NCI-H526 (cell line): Measurements from ENCODE around the gene IL23A.
"Not testable (repeated sequence)": the region's sequence is repeated elsewhere in the genome, so short reads cannot be mapped to it uniquely, and the experiment has no call there.

Source experiments
- DNase-seq, 2 experiments: peaks; one replicate each; lab custom pipeline; 2025; lab: John Stamatoyannopoulos, UW

IL23A gene, protein sequence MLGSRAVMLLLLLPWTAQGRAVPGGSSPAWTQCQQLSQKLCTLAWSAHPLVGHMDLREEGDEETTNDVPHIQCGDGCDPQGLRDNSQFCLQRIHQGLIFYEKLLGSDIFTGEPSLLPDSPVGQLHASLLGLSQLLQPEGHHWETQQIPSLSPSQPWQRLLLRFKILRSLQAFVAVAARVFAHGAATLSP

DNA sequence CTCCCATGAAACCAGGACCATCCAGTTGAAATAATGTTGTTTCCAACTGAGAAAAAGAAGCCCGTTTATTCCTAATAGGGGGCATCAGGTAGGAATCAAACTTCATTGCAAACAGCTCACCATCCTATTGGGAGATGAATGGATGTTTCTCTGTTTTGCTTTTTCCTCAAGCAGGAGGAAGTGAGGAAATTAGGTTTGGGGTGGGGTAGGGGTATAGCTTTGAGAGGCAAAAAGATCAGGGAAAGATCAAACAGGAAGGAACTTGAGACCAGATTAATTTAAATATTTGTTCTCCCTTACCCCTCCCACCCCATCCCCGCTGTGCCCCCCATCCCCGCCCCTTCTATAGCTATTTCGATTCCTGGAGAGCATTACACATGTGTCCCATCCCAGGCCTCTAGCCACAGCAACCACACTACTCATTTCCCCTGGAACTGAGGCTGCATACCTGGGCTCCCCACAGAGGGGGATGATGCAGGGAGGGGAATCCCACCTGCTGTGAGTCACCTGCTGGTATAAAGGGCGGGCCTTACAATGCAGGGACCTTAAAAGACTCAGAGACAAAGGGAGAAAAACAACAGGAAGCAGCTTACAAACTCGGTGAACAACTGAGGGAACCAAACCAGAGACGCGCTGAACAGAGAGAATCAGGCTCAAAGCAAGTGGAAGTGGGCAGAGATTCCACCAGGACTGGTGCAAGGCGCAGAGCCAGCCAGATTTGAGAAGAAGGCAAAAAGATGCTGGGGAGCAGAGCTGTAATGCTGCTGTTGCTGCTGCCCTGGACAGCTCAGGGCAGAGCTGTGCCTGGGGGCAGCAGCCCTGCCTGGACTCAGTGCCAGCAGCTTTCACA is at the start of gene IL23A:
Gene IL23A (plus strand): TSS at position 577 of the 850 bp plus-strand sequence. CDS start 161 bp downstream, at position 738.
- no peak for DNase-seq

- DNase-seq, result no peak
These were observed 44.9 kb upstream of the IL23A start for GRCh38 chr12:56293795-56294194.

DNA sequence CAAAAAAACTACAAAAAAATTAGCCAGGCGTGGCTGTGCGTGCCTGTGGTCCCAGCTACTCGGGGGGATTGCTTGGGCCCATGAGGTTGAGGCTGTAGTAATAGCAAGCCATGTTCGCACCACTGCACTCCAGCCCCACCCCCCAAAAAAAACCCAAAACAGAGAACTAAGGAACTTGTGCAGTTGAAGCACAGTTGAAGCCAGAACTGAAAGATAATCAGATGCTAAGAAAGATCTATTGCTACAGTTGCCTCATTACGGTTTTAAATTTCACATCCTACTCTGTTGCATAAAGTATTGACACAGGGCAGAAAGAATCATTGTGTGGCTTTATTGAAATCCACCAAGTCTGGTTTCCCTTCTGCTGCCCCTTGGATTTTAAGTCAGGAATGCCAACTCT is 42.4 kb upstream of the IL23A start:
- no peak for DNase-seq

DNA sequence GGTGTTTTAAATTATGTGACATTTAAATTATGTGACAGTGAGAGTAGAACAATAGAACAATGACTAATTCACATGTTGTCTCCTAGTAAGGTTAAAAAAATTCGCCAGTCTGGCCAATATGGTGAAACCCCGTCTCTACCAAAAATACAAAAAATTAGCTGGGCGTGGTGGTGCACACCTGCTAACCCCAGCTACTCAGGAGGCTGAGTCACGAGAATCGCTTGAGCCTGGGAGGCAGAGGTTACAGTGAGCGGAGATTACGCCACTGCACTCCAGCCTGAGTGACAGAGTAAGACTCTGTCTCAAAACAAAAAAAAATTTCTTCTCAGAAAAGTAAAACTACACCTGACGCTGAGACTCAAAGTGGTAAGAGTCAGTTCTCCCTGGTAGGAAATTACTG is 41.3 kb upstream of the IL23A start:
- DNase-seq, result no peak

DNA sequence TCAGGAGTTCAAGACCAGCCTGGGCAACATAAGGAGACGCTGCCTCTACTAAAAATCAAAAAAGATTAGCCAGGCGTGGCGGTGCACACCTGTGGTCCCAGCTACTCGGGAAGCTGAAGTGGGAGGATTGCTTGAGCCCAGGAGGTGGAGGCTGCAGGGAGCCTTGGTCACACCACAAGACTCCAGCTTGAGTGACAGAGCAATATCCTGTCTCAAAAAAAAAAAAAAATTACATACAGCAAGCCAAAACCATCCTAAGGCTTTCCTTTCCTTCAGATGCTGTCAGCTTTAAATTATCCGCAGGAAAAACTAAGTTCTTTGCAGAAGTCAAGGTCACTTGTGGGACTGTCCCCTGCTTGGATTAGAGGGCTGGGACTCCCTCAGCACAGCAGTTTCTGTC is 39.9 kb upstream of the IL23A start:
- DNase-seq, result no peak

DNA sequence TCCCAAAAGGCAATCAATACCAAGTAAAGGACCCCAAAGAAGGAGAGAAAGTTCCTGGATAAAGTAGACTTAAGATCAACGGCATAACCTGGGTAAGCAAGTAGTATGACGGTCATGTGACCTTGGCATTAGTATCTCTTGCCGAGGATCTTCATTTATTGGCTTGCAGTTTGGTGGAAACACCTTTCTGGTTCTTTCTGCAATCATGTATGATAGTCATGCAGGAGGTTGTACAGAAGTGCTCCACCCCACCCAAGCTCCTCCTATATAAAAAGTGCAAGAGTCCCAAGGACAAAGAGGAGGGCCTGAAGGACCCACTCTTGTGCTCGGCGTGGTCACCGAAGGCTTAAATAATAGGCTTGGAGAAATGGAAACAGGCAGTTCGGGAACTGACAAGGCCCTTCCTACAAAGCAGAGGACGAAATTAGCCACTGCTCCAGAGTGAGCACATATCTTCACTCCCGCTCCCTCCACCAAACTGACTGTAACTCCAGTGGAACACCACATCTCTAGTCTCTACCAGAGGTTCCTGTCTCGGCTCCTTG is 39.3 kb upstream of the IL23A start:
- DNase-seq, result peak in 1 of 2 experiments; percentile 43

GRCh38 chr12:56299853-56300643 is 38.6 kb upstream of the IL23A start, which contains the start of gene CS:
CS (minus strand) TSS chr12:56300330; CDS start chr12:56300201, 129 bp downstream.
- DNase-seq, result peak; percentile 96 to 99

DNA sequence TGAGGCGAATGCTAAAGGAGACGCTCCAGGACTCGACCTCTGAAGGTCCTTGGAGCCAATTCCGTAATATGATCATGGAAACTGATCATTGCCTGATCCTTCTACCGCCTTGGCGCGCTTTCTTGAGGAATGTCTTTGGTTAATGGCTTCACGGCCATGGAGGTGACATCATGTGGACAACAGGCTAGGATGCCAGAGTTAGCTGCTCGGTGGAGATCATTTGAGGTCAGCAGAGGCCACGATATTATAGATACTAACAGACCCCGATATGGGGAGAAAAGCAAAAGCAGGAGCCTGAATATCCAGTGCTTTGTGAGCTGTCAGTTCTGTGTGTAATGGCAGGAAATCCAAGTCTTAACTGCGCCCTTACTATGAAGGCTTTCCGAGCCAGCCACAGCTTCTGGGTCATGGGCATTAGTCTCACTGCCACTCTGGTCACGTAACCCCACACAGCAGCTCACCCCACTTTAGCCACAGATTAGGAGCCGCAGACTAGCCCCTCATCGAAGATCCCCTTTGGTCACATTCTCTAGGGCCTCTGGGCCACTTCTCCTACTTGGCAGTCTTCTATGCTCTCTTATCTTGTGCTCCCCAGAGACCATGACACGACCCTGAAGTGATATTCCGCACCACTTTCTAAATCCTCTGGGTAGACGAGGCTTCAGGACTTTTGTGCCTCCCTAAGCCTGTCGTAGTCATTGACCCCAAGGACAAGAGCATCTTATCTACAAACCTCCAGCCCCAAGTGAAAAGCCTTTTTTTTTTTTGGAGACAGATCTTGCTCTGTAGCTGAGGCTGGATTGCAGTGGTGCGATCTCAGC is 37.8 kb upstream of the IL23A start:
- no peak for DNase-seq

DNA sequence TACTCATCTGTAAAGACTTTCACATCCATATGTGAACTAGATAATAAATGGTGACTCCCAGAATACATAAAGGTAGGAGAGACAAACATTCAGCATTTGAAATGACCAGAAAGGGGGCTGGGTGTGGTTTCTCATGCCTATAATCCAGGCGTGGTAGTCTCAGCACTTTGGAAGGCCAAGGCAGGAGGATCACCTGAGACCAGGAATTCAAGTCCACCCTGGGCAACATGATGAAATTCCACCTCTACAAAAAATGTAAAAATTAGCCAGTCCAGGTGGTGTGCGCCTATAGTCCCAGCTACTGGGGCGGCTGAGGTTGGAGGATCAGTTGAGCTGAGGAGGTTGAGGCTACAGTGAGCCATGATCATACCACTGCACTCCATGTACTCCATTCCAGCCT is 34.4 kb upstream of the IL23A start:
- no peak for DNase-seq

DNA sequence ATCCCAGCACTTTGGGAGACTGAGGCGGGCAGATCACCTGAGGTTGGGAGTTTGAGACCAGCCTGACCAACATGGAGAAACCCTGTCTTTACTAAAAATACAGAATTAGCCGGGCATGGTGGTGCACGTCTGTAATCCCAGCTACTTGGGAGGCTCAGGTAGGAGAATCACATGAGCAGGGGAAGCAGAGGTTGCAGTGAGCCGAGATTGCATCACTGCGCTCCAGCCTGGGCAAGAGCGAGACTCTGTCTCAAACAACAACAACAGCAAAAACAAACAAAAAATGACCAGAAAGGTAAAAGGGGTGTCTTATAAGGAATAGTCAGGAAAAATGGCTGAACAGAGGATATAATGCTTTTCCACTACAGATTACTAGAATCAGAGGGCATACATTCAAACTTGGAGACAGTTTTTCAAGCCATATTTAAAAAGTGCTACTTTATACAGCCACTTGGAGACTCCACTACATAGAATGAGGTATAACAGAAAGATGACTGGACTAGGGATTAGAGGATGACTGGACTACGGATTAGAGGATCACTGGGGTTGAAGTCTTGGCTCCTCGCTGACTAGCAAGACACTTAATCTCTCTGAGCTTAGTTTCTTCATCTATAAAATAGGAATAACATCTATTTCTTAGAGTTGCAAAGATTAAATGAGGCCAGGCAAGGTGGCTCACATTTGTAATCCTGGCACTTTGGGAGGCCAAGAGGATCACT is 33.7 kb upstream of the IL23A start:
- DNase-seq, result no peak

- no peak for DNase-seq
These were observed 31.3 kb upstream of the IL23A start for GRCh38 chr12:56307221-56307965.

DNA sequence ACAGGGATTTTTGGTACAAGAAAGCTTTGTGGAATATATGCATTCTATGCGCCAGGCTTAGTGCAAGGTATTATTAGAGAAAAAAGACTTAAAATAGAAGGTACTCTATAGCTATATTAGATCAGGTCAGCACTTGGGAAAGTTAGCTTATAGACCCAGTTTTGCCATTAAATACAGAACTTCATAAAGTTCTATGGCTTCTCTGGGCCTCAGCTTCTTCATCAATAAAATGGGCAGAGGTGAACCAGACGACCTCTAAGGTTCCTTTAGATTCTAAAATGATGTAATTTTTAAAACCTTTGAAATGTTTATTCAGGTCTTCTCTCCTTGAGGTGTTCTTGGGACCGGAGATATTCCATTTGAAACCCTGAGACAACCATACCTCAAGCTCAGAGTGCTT is 30.0 kb upstream of the IL23A start:
- DNase-seq, result no peak

DNA sequence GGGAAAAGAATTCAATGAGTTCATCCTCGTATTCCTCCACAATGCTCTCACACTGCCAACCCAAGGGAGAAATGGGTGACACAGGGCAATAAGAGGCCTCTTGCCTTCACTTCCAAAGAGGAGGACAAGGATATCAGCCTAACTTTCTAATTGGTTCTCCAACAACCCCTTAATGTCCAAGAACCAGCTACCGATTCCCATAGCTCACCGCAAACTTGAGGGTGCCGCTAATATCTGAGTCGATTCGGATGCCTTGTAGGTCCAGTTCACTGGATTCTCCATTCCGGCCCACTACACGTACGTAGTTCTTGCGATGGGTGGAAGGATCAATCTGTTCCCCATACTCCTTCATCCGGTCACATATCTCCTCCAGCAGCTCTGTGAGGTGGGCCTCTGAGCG is 27.7 kb upstream of the IL23A start:
- DNase-seq, result no peak

DNA sequence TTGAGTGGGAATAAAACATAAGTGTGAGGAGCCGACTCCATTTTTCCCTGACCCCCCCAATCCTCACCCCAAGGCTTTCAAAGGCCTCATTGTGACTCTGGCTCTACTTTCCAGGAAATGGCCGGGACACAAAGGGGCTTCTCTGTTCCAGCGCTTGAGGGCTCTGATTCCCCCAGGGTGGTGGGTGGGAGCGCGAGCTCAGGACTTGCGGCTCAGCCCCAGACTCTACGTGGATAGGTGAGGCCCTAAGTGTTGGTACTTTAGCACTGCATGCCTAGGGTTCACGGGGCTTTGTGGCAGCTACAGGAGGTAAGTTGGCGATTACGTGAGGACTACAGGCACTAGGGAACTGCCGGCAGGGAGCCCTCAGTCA is 23.4 kb upstream of the IL23A start:
- DNase-seq, result peak; percentile 3 to 52

- DNase-seq, result peak; percentile 96 to 98
These were observed 22.8 kb upstream of the IL23A start, which contains the start of gene CNPY2 for GRCh38 chr12:56315622-56316473. CNPY2 (minus strand) TSS chr12:56315988; CDS start chr12:56315217, 771 bp downstream.

DNA sequence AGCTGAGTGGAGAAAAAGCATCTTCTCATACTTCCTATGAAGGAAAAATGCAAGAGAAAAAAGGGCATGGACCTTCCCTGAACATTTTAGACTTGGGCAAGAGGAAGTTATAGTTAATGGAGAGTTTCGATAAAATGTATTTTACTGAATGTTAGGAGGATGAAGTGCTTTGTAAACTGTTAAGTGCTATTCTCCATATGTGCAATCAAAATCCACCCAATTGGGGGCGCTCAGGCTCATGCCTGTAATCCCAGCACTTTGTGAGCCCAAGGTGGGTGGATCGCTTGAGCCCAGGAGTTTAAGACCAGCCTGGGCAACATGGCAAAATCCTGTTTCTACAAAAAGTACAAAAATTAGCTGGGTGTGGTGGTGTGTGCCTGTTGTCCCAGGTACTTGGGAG is 21.0 kb upstream of the IL23A start:
- no peak for DNase-seq

DNA sequence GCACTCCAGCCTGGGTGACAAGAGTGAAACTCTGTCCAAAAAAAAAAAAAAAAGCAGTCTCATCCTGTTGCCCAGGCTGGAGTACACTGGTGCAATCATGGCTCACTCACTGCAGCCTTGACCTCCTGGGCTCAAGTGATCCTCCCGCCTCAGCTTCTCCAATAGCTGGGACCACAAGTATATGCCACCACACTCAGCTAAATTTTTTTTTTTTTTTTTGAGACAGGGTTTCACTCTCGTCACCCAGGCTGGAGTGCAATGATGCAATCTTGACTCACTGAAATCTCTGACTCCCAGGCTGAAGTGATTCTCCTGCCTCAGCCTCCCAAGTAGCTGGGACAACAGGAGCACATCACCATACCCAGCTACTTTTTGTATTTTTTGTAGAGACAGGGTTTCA is 17.7 kb upstream of the IL23A start:
- DNase-seq, result no peak

GRCh38 chr12:56321610-56322009 is 17.1 kb upstream of the IL23A start:
- DNase-seq, result not testable (repeated sequence)

DNA sequence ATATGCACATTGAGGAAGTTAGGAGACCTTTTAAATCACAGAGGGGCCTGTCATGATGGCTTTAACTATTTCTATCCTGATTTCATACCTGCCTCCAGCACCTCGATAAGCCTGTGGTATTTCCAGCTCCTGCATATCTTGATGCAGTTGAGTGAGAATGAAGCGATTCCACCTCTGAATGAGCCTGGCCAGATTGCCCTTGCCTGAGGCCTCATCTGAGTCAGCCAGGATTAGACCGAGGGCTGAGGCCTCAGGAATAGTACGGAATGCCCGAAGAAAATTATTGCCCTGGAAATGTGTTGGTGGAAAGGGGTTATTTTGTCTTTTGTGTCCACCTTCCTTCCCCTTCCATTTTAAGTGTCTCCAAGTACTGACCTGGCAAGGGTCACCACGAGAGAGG is 14.5 kb upstream of the IL23A start:
- DNase-seq, result no peak
